Kidney (tissue), 14 donors: ENCODE results near the gene DENR. TPM values are rescaled to one million over a fixed set of nuclear protein-coding genes. Genes with fewer than 3 reads are reported as not detected.

Source experiments
- DNase-seq, 5 donors: peaks; one replicate each; pipeline ENCODE4 v3.0.0-alpha.2; 2013 to 2020
- FAIRE-seq: peaks from 2 replicates; lab custom pipeline; 2012; peaks lifted over from hg19 to GRCh38; lab: Jason Lieb, UNC
- H3K27ac ChIP-seq, 2 donors: one replicate each; pipeline ENCODE4 v1.7.0; 2013; ENCODE audit warnings: low read depth in 2 of 2, low read length in 2 of 2, inconsistent platforms in 1 of 2
- H3K27me3 ChIP-seq: one replicate; pipeline ENCODE4 v1.7.1; 2013; ENCODE audit warnings: low read length, inconsistent platforms; ENCODE audit not compliant: control insufficient read depth, insufficient read depth
- H3K36me3 ChIP-seq, 3 donors: one replicate each; pipeline versions ENCODE4 v1.7.0 to v1.7.1; 2013; ENCODE audit warnings: low read length in 3 of 3, control low read depth in 1 of 3, inconsistent platforms in 1 of 3; ENCODE audit not compliant: insufficient read depth in 3 of 3, control insufficient read depth in 2 of 3
- H3K4me1 ChIP-seq, 3 donors: one replicate each; pipeline versions ENCODE4 v1.7.0 to v1.7.1; 2013; ENCODE audit warnings: low read length in 3 of 3, inconsistent platforms in 1 of 3, low read depth in 1 of 3; ENCODE audit not compliant: control insufficient read depth in 2 of 3, insufficient read depth in 2 of 3
- H3K4me3 ChIP-seq, 3 donors: one replicate each; pipeline versions ENCODE4 v1.7.0 to v1.8.1; 2013; ENCODE audit warnings: low read length in 3 of 3, control low read depth in 1 of 3, inconsistent platforms in 1 of 3
- H3K9ac ChIP-seq, 3 donors: one replicate each; pipeline versions ENCODE4 v1.7.0 to v1.7.1; 2013; ENCODE audit warnings: low read length in 3 of 3, control low read depth in 1 of 3, inconsistent platforms in 1 of 3
- H3K9me3 ChIP-seq, 3 donors: one replicate each; pipeline versions ENCODE4 v1.7.0 to v1.7.1; 2013; ENCODE audit warnings: low read length in 3 of 3, control low read depth in 1 of 3, inconsistent platforms in 1 of 3; ENCODE audit not compliant: control insufficient read depth in 2 of 3, insufficient read depth in 1 of 3
- intact Hi-C: fragments of 100-400 bp; cut with DNase I; formaldehyde crosslinking; loops from one replicate; pipeline ENCODE4 v1.11.1; 2022
- polyA plus RNA-seq: library from polyadenylated mRNA; stranded (reverse); fragments of 350-450 nt; fragmentation: Illumina TruSeq; extraction: RNeasy Lipid Tissue Mini Kit (QIAGEN cat#74804); gene quantifications from one replicate; pipeline ENCODE4 v1.2.3, GENCODE V29; 2014; ENCODE audit warnings: low read depth, low replicate concordance; ENCODE audit not compliant: insufficient read depth
- total RNA-seq: library from RNA; stranded (reverse); fragmentation: NEBNext Ultra II Directional; extraction: Animal tissue kit (Norgen Biotek cat#: 25700); gene quantifications from one replicate; pipeline ENCODE4 v1.2.1, GENCODE V29; 2021
- TF ChIP-seq, protein P1 (sequence below): IDR thresholded peaks from 3 replicates; pipeline ENCODE4 v1.5.1; 2012; ENCODE audit warnings: mild to moderate bottlenecking, moderate library complexity, borderline replicate concordance; ENCODE audit not compliant: insufficient read depth; ENCODE audit errors: extremely low read depth
- donor health status: control.
- donor health status: control.
- donor health status: control.
- donor health status: control.
- donor health status: control.
- donor health status: DM: yes; HTN: yes; CAD: no.
- donor health status: Normal renal cell carcinoma (clear cell type).

The DENR gene
- total and polyA plus RNA-seq, 2 donors from 2014 or later, result 31.5 to 35.7 TPM

DNA sequence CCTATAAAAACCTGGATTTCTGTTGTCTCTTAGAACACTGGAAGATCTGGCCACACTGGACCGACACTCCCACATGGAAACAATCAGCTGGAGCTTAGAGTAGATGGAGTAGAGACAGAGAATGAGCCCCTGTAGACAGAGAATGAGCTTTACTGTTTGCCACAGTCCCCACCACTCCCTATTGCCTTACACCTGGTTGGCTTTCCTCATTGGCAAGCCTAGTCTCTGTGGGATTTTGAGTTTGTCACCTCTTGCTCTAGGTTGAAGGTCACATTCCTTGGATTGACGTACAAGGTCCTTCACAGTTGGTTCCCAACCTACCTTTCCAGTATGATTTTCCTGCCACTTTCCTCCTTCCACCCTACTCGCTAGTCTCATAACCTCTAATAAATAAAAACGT, 20.0 kb upstream of the DENR start:
- no peak overlapping the region for H3K27ac ChIP-seq
- H3K4me3 ChIP-seq, result no peak overlapping the region
- TF ChIP-seq, protein P1, sequence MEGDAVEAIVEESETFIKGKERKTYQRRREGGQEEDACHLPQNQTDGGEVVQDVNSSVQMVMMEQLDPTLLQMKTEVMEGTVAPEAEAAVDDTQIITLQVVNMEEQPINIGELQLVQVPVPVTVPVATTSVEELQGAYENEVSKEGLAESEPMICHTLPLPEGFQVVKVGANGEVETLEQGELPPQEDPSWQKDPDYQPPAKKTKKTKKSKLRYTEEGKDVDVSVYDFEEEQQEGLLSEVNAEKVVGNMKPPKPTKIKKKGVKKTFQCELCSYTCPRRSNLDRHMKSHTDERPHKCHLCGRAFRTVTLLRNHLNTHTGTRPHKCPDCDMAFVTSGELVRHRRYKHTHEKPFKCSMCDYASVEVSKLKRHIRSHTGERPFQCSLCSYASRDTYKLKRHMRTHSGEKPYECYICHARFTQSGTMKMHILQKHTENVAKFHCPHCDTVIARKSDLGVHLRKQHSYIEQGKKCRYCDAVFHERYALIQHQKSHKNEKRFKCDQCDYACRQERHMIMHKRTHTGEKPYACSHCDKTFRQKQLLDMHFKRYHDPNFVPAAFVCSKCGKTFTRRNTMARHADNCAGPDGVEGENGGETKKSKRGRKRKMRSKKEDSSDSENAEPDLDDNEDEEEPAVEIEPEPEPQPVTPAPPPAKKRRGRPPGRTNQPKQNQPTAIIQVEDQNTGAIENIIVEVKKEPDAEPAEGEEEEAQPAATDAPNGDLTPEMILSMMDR, result no peak
- peaks cover 0 to 5% (median 0%) of the 10 kb centered on the region in 3 donors for H3K4me1 ChIP-seq
- DNase-seq, result no peak
- no peaks in the 10 kb centered on the region for H3K27me3 ChIP-seq
- H3K9me3 ChIP-seq, result no peaks in the 10 kb centered on the region
- H3K36me3 ChIP-seq, result no peaks in the 10 kb centered on the region
- no peak overlapping the region for H3K9ac ChIP-seq
- no peak for FAIRE-seq
- intact Hi-C loops, result no loop called here

DNA sequence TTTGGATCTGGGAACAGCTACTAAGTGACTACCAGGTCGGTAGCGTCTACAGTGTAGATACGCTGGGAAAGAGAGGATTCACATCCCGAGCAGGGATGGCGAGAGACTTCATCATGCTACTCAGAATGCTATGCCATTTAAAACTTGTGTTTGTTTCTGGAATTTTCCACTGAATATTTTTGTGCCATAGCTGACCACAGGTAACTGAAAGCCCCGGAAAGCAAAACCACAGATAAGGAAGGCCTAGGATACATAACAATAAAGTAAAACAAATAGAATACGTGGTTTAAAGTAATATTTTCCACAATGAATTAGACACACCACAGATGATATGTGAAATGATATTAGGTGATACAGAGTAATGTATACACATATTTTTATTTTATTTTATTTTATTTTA, 14.1 kb upstream of the DENR start:
- intact Hi-C loops, result no loop called here
- no peaks in the 10 kb centered on the region for H3K36me3 ChIP-seq
- FAIRE-seq, result no peak
- no peak overlapping the region for H3K9ac ChIP-seq
- TF ChIP-seq, protein P1, result no peak
- no peak for DNase-seq
- H3K4me3 ChIP-seq, result no peak overlapping the region
- no peaks in the 10 kb centered on the region for H3K9me3 ChIP-seq
- no peaks in the 10 kb centered on the region for H3K4me1 ChIP-seq
- H3K27me3 ChIP-seq, result no peaks in the 10 kb centered on the region
- H3K27ac ChIP-seq, result no peak overlapping the region

DNA sequence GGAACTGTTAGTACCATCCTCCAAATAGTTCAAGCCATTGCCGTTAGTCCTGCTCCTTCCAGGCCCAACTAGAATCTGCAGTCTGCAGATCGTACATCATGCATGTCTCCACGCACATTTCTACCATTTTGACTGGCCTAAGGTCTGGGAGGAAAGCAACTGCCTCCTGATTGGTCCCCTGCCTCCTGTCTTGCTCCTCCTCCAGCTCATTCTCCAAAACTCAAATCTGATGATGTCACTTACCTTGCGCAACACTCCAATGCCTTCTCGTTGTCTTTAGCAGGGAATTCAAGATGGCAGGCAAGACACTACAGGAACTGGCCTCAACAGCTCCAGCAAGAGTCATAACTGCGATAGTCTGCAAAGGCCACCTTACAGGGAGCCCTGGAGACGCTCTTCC, 12.3 kb upstream of the DENR start:
- TF ChIP-seq, protein P1, result no peak
- Histone ChIP-seq H3K27ac (no peak overlapping the region), H3K27me3 (no peaks in the 10 kb centered on the region), H3K9me3 (no peaks in the 10 kb centered on the region), H3K36me3 (no peaks in the 10 kb centered on the region), H3K9ac (no peak overlapping the region), H3K4me1 (no peaks in the 10 kb centered on the region), H3K4me3 (no peak overlapping the region)
- DNase-seq, result peak in 1 of 5 donors; percentile 11
- FAIRE-seq, result no peak
- intact Hi-C loops, result no loop called here

- no peak for FAIRE-seq
Measured at GRCh38 chr12:122743895-122744525, 8.6 kb upstream of the DENR start.

More at GRCh38 chr12:122743895-122744525, 8.6 kb upstream of the DENR start:
- Histone ChIP-seq H3K27ac (no peak overlapping the region), H3K4me3 (no peak overlapping the region), H3K9me3 (no peaks in the 10 kb centered on the region), H3K27me3 (no peaks in the 10 kb centered on the region), H3K4me1 (no peaks in the 10 kb centered on the region), H3K36me3 (no peaks in the 10 kb centered on the region), H3K9ac (no peak overlapping the region)
- TF ChIP-seq, protein P1, result no peak
- peak in 1 of 5 donors; percentile 41 for DNase-seq
- intact Hi-C loops, result no loop called here
